Ureter (tissue), 1 donor: Measurements from ENCODE around the gene PIK3R1. TPM values are rescaled to one million over a fixed set of nuclear protein-coding genes. Genes with fewer than 3 reads are reported as not detected.
"Not testable (repeated sequence)": the region's sequence is repeated elsewhere in the genome, so short reads cannot be mapped to it uniquely, and the experiment has no call there.

ENCODE experiments used
- DNase-seq: peaks from one replicate; pipeline ENCODE4 v3.0.0-alpha.2; 2020; ENCODE audit warnings: low spot score
- total RNA-seq: library from RNA; stranded (reverse); gene quantifications from one replicate; pipeline ENCODE4 v1.2.4, GENCODE V29; 2023
- donor health status: DM: yes; HTN: yes; CAD: no.

The PIK3R1 gene
- total RNA-seq, 1 donor from 2014 or later, result 185 TPM

GRCh38 chr5:68226546-68227073, 11.1 kb downstream of the PIK3R1 start:
- DNase-seq, result no peak

- no peak for DNase-seq
These were observed 12.1 kb downstream of the PIK3R1 start for GRCh38 chr5:68227532-68228160.

GRCh38 chr5:68229416-68229815, 13.9 kb downstream of the PIK3R1 start:
- DNase-seq, result no peak

- no peak for DNase-seq
These were observed 14.7 kb downstream of the PIK3R1 start for GRCh38 chr5:68230285-68230684.

- no peak for DNase-seq
These were observed 16.0 kb downstream of the PIK3R1 start for GRCh38 chr5:68231414-68232076.

- DNase-seq, result no peak
These were observed 16.7 kb downstream of the PIK3R1 start for GRCh38 chr5:68232277-68232676.

GRCh38 chr5:68233075-68233474, 17.5 kb downstream of the PIK3R1 start:
- no peak for DNase-seq

GRCh38 chr5:68235229-68235628, 19.7 kb downstream of the PIK3R1 start:
- not testable (repeated sequence) for DNase-seq

- DNase-seq, result no peak
These were observed 22.2 kb downstream of the PIK3R1 start for GRCh38 chr5:68237715-68238114.

- DNase-seq, result peak; percentile 63
These were observed 23.9 kb downstream of the PIK3R1 start for GRCh38 chr5:68239487-68239886.

- no peak for DNase-seq
These were observed 24.6 kb downstream of the PIK3R1 start for GRCh38 chr5:68240202-68240601.

- DNase-seq, result no peak
These were observed 25.2 kb downstream of the PIK3R1 start for GRCh38 chr5:68240771-68241170.

- no peak for DNase-seq
These were observed 27.2 kb downstream of the PIK3R1 start for GRCh38 chr5:68242743-68243142.

- DNase-seq, result no peak
These were observed 27.7 kb downstream of the PIK3R1 start for GRCh38 chr5:68243251-68243650.

GRCh38 chr5:68243681-68244080, 28.1 kb downstream of the PIK3R1 start:
- DNase-seq, result no peak

GRCh38 chr5:68245319-68245718, 29.8 kb downstream of the PIK3R1 start:
- DNase-seq, result no peak

GRCh38 chr5:68246802-68247201, 31.2 kb downstream of the PIK3R1 start:
- no peak for DNase-seq

- no peak for DNase-seq
These were observed 32.1 kb downstream of the PIK3R1 start for GRCh38 chr5:68247627-68248026.

- DNase-seq, result no peak
These were observed 33.3 kb downstream of the PIK3R1 start for GRCh38 chr5:68248896-68249295.

- no peak for DNase-seq
These were observed 34.0 kb downstream of the PIK3R1 start for GRCh38 chr5:68249520-68249919.

GRCh38 chr5:68250661-68251298, 35.2 kb downstream of the PIK3R1 start:
- no peak for DNase-seq

GRCh38 chr5:68251386-68251785, 35.8 kb downstream of the PIK3R1 start:
- DNase-seq, result no peak
